Measurements from ENCODE around the gene RAP1GAP.
A peak's percentile ranks its signal among the peaks of the same experiment; 100 is the strongest.

The RAP1GAP gene

GRCh38 chr1:21607549-21608529 lies 61.3 kb downstream of the RAP1GAP start:
- peak; percentile 44 for DNase-seq

GRCh38 chr1:21605964-21606705 lies 63.0 kb downstream of the RAP1GAP start:
- no peak for DNase-seq

DNA sequence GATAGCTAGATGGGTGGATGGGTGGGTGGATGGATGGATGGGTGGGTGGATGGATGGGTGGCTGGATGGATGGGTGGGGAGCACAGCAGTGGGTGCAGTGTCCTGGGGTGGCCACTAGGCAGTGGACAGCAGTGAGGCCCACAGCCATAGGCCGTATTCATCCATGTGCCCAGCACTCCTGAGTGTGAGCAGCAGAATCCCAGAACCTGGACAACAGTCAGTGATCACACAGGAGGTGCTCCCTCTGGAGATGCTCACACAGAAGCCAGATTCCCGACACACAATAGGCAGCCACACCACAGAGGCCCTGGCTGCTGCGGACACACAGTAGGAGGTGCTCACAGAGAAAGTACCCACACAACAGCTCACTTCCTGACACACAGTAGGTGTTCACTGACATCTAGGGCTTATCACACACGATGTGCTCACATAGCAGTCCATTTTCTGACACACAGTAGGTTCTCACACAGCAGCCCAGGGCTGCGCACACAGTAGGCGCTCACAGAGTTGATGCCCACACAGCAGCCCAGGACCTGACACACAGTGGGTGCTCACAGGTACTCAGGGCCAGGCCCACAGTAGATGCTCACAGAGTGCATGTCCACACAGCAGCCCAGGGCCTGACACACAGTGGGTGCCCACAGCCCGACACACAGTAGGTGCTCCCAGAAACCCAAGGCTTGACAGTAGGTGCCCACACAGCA lies 64.0 kb downstream of the RAP1GAP start:
- no peak for DNase-seq

- no peak for DNase-seq
Observed at GRCh38 chr1:21604208-21604957, 64.8 kb downstream of the RAP1GAP start.

DNA sequence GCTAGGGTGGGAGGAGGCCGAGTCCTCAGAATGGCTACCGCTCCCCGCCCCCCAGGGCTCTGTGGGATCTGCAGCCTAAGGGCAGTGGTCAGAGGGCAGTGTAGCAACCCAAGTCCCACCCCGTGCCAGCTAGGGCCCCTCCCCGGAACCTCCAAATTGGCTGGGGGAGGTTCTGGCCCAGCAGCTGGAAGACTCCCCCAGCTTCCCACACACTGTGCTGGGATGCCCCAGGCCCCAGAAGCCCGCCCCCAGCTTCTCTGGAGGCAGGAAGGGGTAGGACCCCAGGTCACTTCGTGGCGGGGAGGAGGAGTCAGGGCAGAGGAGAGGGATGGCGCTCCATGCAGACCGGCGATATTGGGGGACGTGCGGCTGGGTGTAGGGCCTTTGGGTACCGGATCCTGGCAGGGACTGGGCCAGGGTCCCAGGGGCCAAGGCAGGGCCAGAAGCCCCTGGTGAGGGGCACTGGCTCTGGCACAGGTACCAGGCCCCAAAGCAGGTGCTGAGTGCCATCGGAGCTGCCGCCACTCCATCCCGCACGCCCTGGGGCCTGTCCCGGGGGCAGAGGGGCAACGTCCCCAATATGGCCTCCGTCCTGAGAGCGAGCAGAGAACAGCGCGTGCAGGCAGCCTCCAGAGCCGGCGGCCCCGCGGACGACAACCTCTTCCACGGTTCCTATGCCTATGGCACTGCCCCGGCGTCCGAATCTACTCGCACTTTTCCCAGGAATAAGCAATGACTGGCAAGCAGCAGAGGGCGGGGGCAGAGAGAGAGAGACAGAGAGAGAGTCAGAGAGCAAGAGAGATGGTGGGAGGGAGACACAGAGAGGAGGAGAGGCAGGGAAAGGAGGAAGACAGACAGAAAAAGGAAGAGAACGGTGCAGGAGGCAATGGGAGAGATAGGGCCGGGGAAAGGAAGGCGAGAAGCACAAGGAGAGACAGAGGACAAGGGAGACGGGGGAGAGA lies 65.7 kb downstream of the RAP1GAP start:
- DNase-seq, result no peak

GRCh38 chr1:21601278-21602048 lies 67.7 kb downstream of the RAP1GAP start:
- no peak for DNase-seq

GRCh38 chr1:21599402-21599801 lies 69.8 kb downstream of the RAP1GAP start:
- no peak for DNase-seq

GRCh38 chr1:21598904-21599303 lies 70.3 kb downstream of the RAP1GAP start:
- no peak for DNase-seq

- no peak for DNase-seq
Observed at GRCh38 chr1:21598417-21598816, 70.7 kb downstream of the RAP1GAP start.

GRCh38 chr1:21597753-21598152 lies 71.4 kb downstream of the RAP1GAP start:
- DNase-seq, result no peak

- no peak for DNase-seq
Observed at GRCh38 chr1:21596628-21597027, 72.5 kb downstream of the RAP1GAP start.

- DNase-seq, result no peak
Observed at GRCh38 chr1:21596174-21596573, 73.0 kb downstream of the RAP1GAP start.

GRCh38 chr1:21594935-21595897 lies 73.9 kb downstream of the RAP1GAP start:
- DNase-seq, result no peak

GRCh38 chr1:21594501-21594900 lies 74.7 kb downstream of the RAP1GAP start:
- no peak for DNase-seq

- DNase-seq, result no peak
Observed at GRCh38 chr1:21593231-21593630, 75.9 kb downstream of the RAP1GAP start.

GRCh38 chr1:21592086-21592865 lies 76.9 kb downstream of the RAP1GAP start:
- DNase-seq, result no peak

DNA sequence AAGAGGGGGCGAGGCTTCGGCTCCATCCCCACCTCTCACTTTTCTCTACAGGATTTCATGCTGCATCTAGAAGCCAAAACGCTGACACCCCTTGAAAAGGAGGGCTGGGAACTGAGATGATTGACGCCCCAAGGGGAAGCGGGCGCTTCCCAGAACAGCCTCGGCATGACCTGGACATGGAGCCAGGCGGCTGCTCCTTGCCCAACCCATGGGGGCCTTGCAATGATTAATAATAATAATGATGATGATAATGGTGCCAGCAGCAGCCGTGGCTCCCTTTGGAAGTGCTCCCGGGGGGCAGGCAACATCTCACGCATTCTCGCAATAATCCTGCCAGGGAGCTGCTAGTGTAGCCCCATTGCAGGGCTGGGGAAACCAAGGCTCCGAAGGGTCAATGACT lies 78.2 kb downstream of the RAP1GAP start:
- DNase-seq, result no peak

DNA sequence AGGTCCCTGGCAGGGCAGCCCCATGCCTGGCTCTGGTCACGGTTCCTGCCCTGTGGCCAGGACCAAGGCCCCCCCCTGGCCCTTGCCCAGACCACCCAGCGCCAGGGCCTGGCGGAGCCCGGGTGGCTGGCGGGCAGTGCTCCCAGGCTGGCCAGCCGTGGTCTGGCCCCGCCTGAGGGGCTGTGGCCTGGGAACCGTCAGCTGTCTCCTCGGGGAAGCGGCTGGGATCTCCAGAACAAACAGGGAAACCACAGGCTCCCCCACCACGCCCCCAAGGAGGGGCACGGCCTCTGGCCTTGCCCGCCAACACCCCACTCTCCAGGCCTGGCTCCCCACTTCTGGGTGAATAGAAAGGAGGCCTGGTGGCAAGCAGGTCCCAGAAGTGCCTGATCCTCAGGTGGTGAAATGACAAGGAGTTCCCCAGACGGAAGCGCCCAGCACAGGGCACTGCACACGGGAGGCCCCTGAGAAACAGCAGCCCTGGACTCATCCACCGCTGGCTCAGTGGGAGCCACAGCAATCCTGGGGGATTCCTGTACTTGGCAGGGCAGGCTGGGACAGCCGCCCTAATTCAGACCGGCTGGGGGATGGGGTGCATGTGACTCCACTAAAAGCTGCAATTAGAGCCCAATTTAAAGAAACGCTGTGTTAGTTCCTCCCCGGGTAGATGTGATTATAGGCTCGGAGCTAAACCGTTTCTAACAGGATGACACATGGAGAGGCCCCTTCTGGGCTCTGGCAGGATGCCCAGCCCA lies 78.9 kb downstream of the RAP1GAP start:
- DNase-seq, result no peak
